ENCODE data around the gene SETDB2. TPM values are rescaled to one million over a fixed set of nuclear protein-coding genes. Genes with fewer than 3 reads are reported as not detected.

SETDB2 gene
- total RNA-seq, 4 donors from 2014 or later = 1.7 to 6.2 (median 4.6) TPM

- H3K9me3 ChIP-seq = no peaks in the 10 kb centered on the region
- no peaks in the 10 kb centered on the region for H3K27me3 ChIP-seq
- no peak for TF ChIP-seq POLR2A (IDR thresholded peaks at IDR 0.05)
- TF ChIP-seq CTCF (IDR thresholded peaks at IDR 0.05 in 4 of 5, conservative IDR thresholded peaks at IDR 0.05 in 1 of 5) = no peak
- DNase-seq (no peak), ATAC-seq (no peak)
- H3K4me1 ChIP-seq = peaks cover 0 to 8% of the 10 kb centered on the region in 2 donors
- intact Hi-C loops (cut with DNase I; ENCODE audit: low total_unique reads) (no loop called here), in situ Hi-C loops (cut with MboI; ENCODE audit: low sequenced_read_pairs in 4 of 4) (no loop called here)
- no peak overlapping the region for H3K27ac ChIP-seq
- H3K36me3 ChIP-seq = no peaks in the 10 kb centered on the region
- H3K4me3 ChIP-seq = no peak overlapping the region
Measured at GRCh38 chr13:49407936-49408335, 36.1 kb upstream of the SETDB2 start.

- intact Hi-C loops (cut with DNase I; ENCODE audit: low total_unique reads) (no loop called here), in situ Hi-C loops (cut with MboI; ENCODE audit: low sequenced_read_pairs in 4 of 4) (no loop called here)
- Histone ChIP-seq H3K4me3 (no peak overlapping the region), H3K4me1 (peaks cover 0 to 8% of the 10 kb centered on the region in 2 donors), H3K9me3 (no peaks in the 10 kb centered on the region), H3K27me3 (no peaks in the 10 kb centered on the region), H3K27ac (no peak overlapping the region), H3K36me3 (no peaks in the 10 kb centered on the region)
- ATAC-seq (no peak), DNase-seq (no peak)
- TF ChIP-seq CTCF (IDR thresholded peaks at IDR 0.05 in 4 of 5, conservative IDR thresholded peaks at IDR 0.05 in 1 of 5) (no peak), POLR2A (IDR thresholded peaks at IDR 0.05) (no peak)
Measured at GRCh38 chr13:49409008-49409407, 35.1 kb upstream of the SETDB2 start.

GRCh38 chr13:49410006-49410405 lies 34.1 kb upstream of the SETDB2 start:
- intact Hi-C loops (cut with DNase I; ENCODE audit: low total_unique reads) = no loop called here
- H3K27ac ChIP-seq = no peak overlapping the region
- no peak for ATAC-seq

GRCh38 chr13:49410477-49410876 lies 33.6 kb upstream of the SETDB2 start:
- H3K27me3 ChIP-seq = no peaks in the 10 kb centered on the region
- H3K36me3 ChIP-seq = no peaks in the 10 kb centered on the region
- in situ Hi-C loops (cut with MboI; ENCODE audit: low sequenced_read_pairs in 4 of 4) = no loop called here
- no peaks in the 10 kb centered on the region for H3K9me3 ChIP-seq
- peaks cover 0 to 8% of the 10 kb centered on the region in 2 donors for H3K4me1 ChIP-seq
- no peak for DNase-seq
- H3K27ac ChIP-seq = no peak overlapping the region
- TF ChIP-seq POLR2A (IDR thresholded peaks at IDR 0.05) (no peak), CTCF (IDR thresholded peaks at IDR 0.05 in 4 of 5, conservative IDR thresholded peaks at IDR 0.05 in 1 of 5) (no peak)
- ATAC-seq = no peak
- intact Hi-C loops (cut with DNase I; ENCODE audit: low total_unique reads) = no loop called here
- H3K4me3 ChIP-seq = no peak overlapping the region

More at GRCh38 chr13:49410006-49410405, 34.1 kb upstream of the SETDB2 start:
- peaks cover 0 to 8% of the 10 kb centered on the region in 2 donors for H3K4me1 ChIP-seq
- H3K27me3 ChIP-seq = no peaks in the 10 kb centered on the region
- H3K4me3 ChIP-seq = no peak overlapping the region
- no peaks in the 10 kb centered on the region for H3K36me3 ChIP-seq
- in situ Hi-C loops (cut with MboI; ENCODE audit: low sequenced_read_pairs in 4 of 4) = no loop called here
- TF ChIP-seq POLR2A (IDR thresholded peaks at IDR 0.05) (no peak), CTCF (IDR thresholded peaks at IDR 0.05 in 4 of 5, conservative IDR thresholded peaks at IDR 0.05 in 1 of 5) (no peak)
- no peak for DNase-seq
- no peaks in the 10 kb centered on the region for H3K9me3 ChIP-seq

- DNase-seq = no peak
- Histone ChIP-seq H3K27ac (no peak overlapping the region), H3K36me3 (no peaks in the 10 kb centered on the region), H3K9me3 (no peaks in the 10 kb centered on the region), H3K4me1 (peaks cover 0 to 8% of the 10 kb centered on the region in 2 donors), H3K4me3 (no peak overlapping the region), H3K27me3 (no peaks in the 10 kb centered on the region)
- intact Hi-C loops (cut with DNase I; ENCODE audit: low total_unique reads) = no loop called here
- TF ChIP-seq CTCF (IDR thresholded peaks at IDR 0.05 in 4 of 5, conservative IDR thresholded peaks at IDR 0.05 in 1 of 5) (no peak), POLR2A (IDR thresholded peaks at IDR 0.05) (no peak)
- no peak for ATAC-seq
- in situ Hi-C loops (cut with MboI; ENCODE audit: low sequenced_read_pairs in 4 of 4) = no loop called here
Measured at GRCh38 chr13:49411353-49411752, 32.7 kb upstream of the SETDB2 start.
